K562 (cell line): ENCODE data around the gene CCAR1. TPM values are rescaled to one million over a fixed set of nuclear protein-coding genes. Genes with fewer than 3 reads are reported as not detected.

Source experiments
- BRF1 ChIP-seq: IDR thresholded peaks from 3 replicates; pipeline ENCODE4 v1.6.1; 2011; ENCODE audit warnings: borderline replicate concordance, mild to moderate bottlenecking; ENCODE audit not compliant: insufficient read length; ENCODE audit errors: extremely low read depth
- CEBPZ ChIP-seq: fragments of 150-350 bp; IDR thresholded peaks from 2 replicates; pipeline ENCODE4 v1.6.1; 2014; ENCODE audit warnings: low read depth, mild to moderate bottlenecking, low read length, borderline replicate concordance
- HSF4 ChIP-seq: fragments of 250-450 bp; sonication (Bioruptor Pico); IDR thresholded peaks from 2 replicates; pipeline ENCODE4 v2.1.2; 2022; ENCODE audit warnings: mild to moderate bottlenecking, moderate library complexity, borderline replicate concordance
- MYC ChIP-seq, 2 experiments: fragments of 250-450 bp in 1 of 2; sonication (Bioruptor Pico) in 1 of 2; IDR thresholded peaks; 2 replicates each; pipeline versions ENCODE4 v1.5.1 to v1.6.1; 2012 to 2021; ENCODE audit warnings: low read depth in 2 of 2, borderline replicate concordance in 1 of 2, improper control_type of control experiment in 1 of 2, low read length in 1 of 2, mild to moderate bottlenecking in 1 of 2, moderate library complexity in 1 of 2
- POU5F1 ChIP-seq: fragments of 150-350 bp; IDR thresholded peaks from 2 replicates; pipeline ENCODE4 v1.6.1; 2014; ENCODE audit warnings: borderline replicate concordance, low read length, low read depth, mild to moderate bottlenecking; ENCODE audit not compliant: partially characterized antibody
- RBM34 ChIP-seq: fragments of 200-400 bp; formaldehyde crosslinking; IDR thresholded peaks from 2 replicates; pipeline ENCODE4 v1.6.1; 2018; ENCODE audit warnings: low read length, borderline replicate concordance; ENCODE audit not compliant: insufficient read depth
- RCOR1 ChIP-seq, 2 experiments: IDR thresholded peaks; 2 replicates each; pipeline ENCODE4 v1.6.1; 2012; ENCODE audit warnings: low read depth in 2 of 2, low read length in 2 of 2, borderline replicate concordance in 1 of 2, improper control_type of control experiment in 1 of 2
- SMARCE1 ChIP-seq: fragments of 450-650 bp; IDR thresholded peaks from 2 replicates; pipeline ENCODE4 v1.7.1; 2016; ENCODE audit warnings: mild to moderate bottlenecking
- TEAD2 ChIP-seq: fragments of 450-650 bp; IDR thresholded peaks from 2 replicates; pipeline ENCODE4 v1.6.1; 2016; ENCODE audit warnings: missing genetic modification characterization, control low read depth, missing compliant biosample characterization
- XRCC5 ChIP-seq: fragments of 200-400 bp; formaldehyde crosslinking; IDR thresholded peaks from 2 replicates; pipeline ENCODE4 v1.6.1; 2017; ENCODE audit warnings: low read depth, mild to moderate bottlenecking, low read length
- ZNF324 ChIP-seq: fragments of 250-450 bp; sonication (Bioruptor Pico); IDR thresholded peaks from 2 replicates; pipeline ENCODE4 v1.4.0; 2020; ENCODE audit warnings: mild to moderate bottlenecking
- polyA plus RNA-seq, 8 experiments: library from polyadenylated mRNA; depleted of rRNA in 4 of 8; stranded (reverse) in 5 of 8; unstranded in 3 of 8; fragments of >200 nt; fragmentation: Nextera tagmentation in 2 of 8; fragmentation: Illumina TruSeq in 1 of 8; extraction: Ambion mirVana in 2 of 8; extraction: Trizol in 1 of 8; gene quantifications; 2 replicates each; pipeline versions ENCODE4 v1.2.1 to v1.2.3, GENCODE V29; 2011 to 2014; ENCODE audit warnings: inconsistent platforms in 1 of 8, missing spikeins in 1 of 8
- total RNA-seq, 7 experiments: library from RNA; depleted of rRNA in 6 of 7; stranded (reverse); fragments of >200 nt in 6 of 7; fragmentation: Illumina TruSeq in 2 of 7; extraction: Trizol in 2 of 7; gene quantifications; 2 replicates each; pipeline versions ENCODE4 v1.2.1 to v1.2.3, GENCODE V29; 2011 to 2021; ENCODE audit warnings: low replicate concordance in 1 of 7
- TF ChIP-seq, protein P1 (sequence below): sonication (generic); formaldehyde crosslinking; IDR thresholded peaks from 2 replicates; pipeline ENCODE4 v1.8.1; 2023; ENCODE audit warnings: mild to moderate bottlenecking, missing genetic modification reagents
- TF ChIP-seq, protein P2 (sequence below), 2 experiments: fragments of 450-650 bp; IDR thresholded peaks; 2 replicates each; pipeline ENCODE4 v1.6.1; 2018; ENCODE audit warnings: mild to moderate bottlenecking in 2 of 2, low read depth in 1 of 2; ENCODE audit not compliant: partially characterized antibody in 2 of 2

The CCAR1 gene
- total and polyA plus RNA-seq, 9 of the 15 experiments (the other 6 are each of a cell fraction or from before 2014, with no cell fraction given) = 44.8 to 173 (median 111) TPM

- TF ChIP-seq, protein P1, sequence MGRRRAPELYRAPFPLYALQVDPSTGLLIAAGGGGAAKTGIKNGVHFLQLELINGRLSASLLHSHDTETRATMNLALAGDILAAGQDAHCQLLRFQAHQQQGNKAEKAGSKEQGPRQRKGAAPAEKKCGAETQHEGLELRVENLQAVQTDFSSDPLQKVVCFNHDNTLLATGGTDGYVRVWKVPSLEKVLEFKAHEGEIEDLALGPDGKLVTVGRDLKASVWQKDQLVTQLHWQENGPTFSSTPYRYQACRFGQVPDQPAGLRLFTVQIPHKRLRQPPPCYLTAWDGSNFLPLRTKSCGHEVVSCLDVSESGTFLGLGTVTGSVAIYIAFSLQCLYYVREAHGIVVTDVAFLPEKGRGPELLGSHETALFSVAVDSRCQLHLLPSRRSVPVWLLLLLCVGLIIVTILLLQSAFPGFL (CRISPR knock-in tag) = no peak
- no peak for TF ChIP-seq ZNF324 (CRISPR knock-in tag)
- no peak for TF ChIP-seq CEBPZ
- peak; percentile 77; the same call in 1 of the 2 replicates for TF ChIP-seq MYC (IDR thresholded peaks at IDR 0.05; ENCODE audit: low read depth, low read length)
- peak; percentile 74; the same call in 1 of the 2 replicates for TF ChIP-seq MYC (CRISPR knock-in tag; IDR thresholded peaks at IDR 0.05; ENCODE audit: borderline replicate concordance, low read depth)
- TF ChIP-seq RCOR1 (IDR thresholded peaks at IDR 0.05; ENCODE audit: borderline replicate concordance in 1 of 2, low read depth in 2 of 2, low read length in 2 of 2) = peak in 1 of 2 experiments; percentile 68; a peak in 2 of 4 replicates
- TF ChIP-seq, protein P2, sequence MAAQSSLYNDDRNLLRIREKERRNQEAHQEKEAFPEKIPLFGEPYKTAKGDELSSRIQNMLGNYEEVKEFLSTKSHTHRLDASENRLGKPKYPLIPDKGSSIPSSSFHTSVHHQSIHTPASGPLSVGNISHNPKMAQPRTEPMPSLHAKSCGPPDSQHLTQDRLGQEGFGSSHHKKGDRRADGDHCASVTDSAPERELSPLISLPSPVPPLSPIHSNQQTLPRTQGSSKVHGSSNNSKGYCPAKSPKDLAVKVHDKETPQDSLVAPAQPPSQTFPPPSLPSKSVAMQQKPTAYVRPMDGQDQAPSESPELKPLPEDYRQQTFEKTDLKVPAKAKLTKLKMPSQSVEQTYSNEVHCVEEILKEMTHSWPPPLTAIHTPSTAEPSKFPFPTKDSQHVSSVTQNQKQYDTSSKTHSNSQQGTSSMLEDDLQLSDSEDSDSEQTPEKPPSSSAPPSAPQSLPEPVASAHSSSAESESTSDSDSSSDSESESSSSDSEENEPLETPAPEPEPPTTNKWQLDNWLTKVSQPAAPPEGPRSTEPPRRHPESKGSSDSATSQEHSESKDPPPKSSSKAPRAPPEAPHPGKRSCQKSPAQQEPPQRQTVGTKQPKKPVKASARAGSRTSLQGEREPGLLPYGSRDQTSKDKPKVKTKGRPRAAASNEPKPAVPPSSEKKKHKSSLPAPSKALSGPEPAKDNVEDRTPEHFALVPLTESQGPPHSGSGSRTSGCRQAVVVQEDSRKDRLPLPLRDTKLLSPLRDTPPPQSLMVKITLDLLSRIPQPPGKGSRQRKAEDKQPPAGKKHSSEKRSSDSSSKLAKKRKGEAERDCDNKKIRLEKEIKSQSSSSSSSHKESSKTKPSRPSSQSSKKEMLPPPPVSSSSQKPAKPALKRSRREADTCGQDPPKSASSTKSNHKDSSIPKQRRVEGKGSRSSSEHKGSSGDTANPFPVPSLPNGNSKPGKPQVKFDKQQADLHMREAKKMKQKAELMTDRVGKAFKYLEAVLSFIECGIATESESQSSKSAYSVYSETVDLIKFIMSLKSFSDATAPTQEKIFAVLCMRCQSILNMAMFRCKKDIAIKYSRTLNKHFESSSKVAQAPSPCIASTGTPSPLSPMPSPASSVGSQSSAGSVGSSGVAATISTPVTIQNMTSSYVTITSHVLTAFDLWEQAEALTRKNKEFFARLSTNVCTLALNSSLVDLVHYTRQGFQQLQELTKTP (IDR thresholded peaks at IDR 0.05; ENCODE audit: low read depth in 1 of 2, partially characterized antibody in 2 of 2) = peak in 1 of 2 experiments; percentile 93
- 0 out of 2 replicates have a peak, but pooled peaks have one; percentile 6 for TF ChIP-seq TEAD2 (tag)
- no peak for TF ChIP-seq POU5F1
- TF ChIP-seq BRF1 = no peak
- peak; percentile 67; the same call in 1 of the 2 replicates for TF ChIP-seq XRCC5
- no peak for TF ChIP-seq RBM34
- peak; percentile 20; the same call in 1 of the 2 replicates for TF ChIP-seq SMARCE1
- TF ChIP-seq HSF4 = no peak
Measured at GRCh38 chr10:68720793-68721672, at the start of gene CCAR1 (continued).
